GM04504 (cell line): Measurements from ENCODE around the gene YPEL2.

Experiments
- DNase-seq: peaks from one replicate; pipeline ENCODE4 v3.0.0-alpha.2; 2012; ENCODE audit warnings: low read depth

Gene YPEL2

GRCh38 chr17:59330053-59330942 is 1.2 kb upstream of the YPEL2 start:
- DNase-seq = no peak

GRCh38 chr17:59331929-59332748 is 684 bp downstream of the YPEL2 start:
- no peak for DNase-seq

- DNase-seq = no peak
These were observed 1.4 kb downstream of the YPEL2 start for GRCh38 chr17:59332749-59333377.

- DNase-seq = no peak
These were observed 2.4 kb downstream of the YPEL2 start for GRCh38 chr17:59333836-59334235.

GRCh38 chr17:59335685-59336084 is 4.2 kb downstream of the YPEL2 start:
- DNase-seq = no peak

- no peak for DNase-seq
These were observed 6.4 kb downstream of the YPEL2 start for GRCh38 chr17:59337741-59338299.

GRCh38 chr17:59338498-59338897 is 7.0 kb downstream of the YPEL2 start:
- no peak for DNase-seq

- no peak for DNase-seq
These were observed 10.5 kb downstream of the YPEL2 start for GRCh38 chr17:59341922-59342321.

GRCh38 chr17:59342681-59343131 is 11.3 kb downstream of the YPEL2 start:
- no peak for DNase-seq

GRCh38 chr17:59345476-59345875 is 14.0 kb downstream of the YPEL2 start:
- no peak for DNase-seq

GRCh38 chr17:59346341-59346740 is 14.9 kb downstream of the YPEL2 start:
- no peak for DNase-seq

GRCh38 chr17:59346876-59347407 is 15.5 kb downstream of the YPEL2 start:
- DNase-seq = no peak

- no peak for DNase-seq
These were observed 16.5 kb downstream of the YPEL2 start for GRCh38 chr17:59347975-59348391.

- no peak for DNase-seq
These were observed 17.7 kb downstream of the YPEL2 start for GRCh38 chr17:59349178-59349577.

GRCh38 chr17:59353106-59353854 is 21.8 kb downstream of the YPEL2 start:
- DNase-seq = no peak

- DNase-seq = no peak
These were observed 22.7 kb downstream of the YPEL2 start for GRCh38 chr17:59353936-59354755.

- DNase-seq = no peak
These were observed 23.7 kb downstream of the YPEL2 start for GRCh38 chr17:59355030-59355701.

GRCh38 chr17:59355702-59356325 is 24.4 kb downstream of the YPEL2 start:
- no peak for DNase-seq

- no peak for DNase-seq
These were observed 25.2 kb downstream of the YPEL2 start for GRCh38 chr17:59356543-59357218.
